Endothelial cell (in vitro differentiated cells): ENCODE data around the gene TRIM23. TPM values are rescaled to one million over a fixed set of nuclear protein-coding genes. Genes with fewer than 3 reads are reported as not detected.
A peak's percentile ranks its signal among the peaks of the same experiment; 100 is the strongest.

Experiments
- DNase-seq: peaks from one replicate; pipeline ENCODE4 v3.0.0; 2021; ENCODE audit warnings: low spot score
- H3K27ac Mint-ChIP-seq: one replicate; pipeline ENCODE4 v1.8.0; 2021; ENCODE audit warnings: mixed read lengths, inconsistent platforms; ENCODE audit not compliant: unreplicated experiment
- H3K27me3 Mint-ChIP-seq: one replicate; pipeline ENCODE4 v1.8.0; 2021; ENCODE audit warnings: mild to moderate bottlenecking, moderate library complexity, mixed read lengths, inconsistent platforms; ENCODE audit not compliant: unreplicated experiment
- H3K36me3 Mint-ChIP-seq: one replicate; pipeline ENCODE4 v1.8.0; 2021; ENCODE audit warnings: mild to moderate bottlenecking, low read depth, mixed read lengths, inconsistent platforms; ENCODE audit not compliant: unreplicated experiment
- H3K4me1 Mint-ChIP-seq: one replicate; pipeline ENCODE4 v1.8.0; 2021; ENCODE audit warnings: mild to moderate bottlenecking, mixed read lengths, inconsistent platforms; ENCODE audit not compliant: unreplicated experiment
- H3K4me3 Mint-ChIP-seq: one replicate; pipeline ENCODE4 v1.8.0; 2021; ENCODE audit warnings: mild to moderate bottlenecking, mixed read lengths, inconsistent platforms; ENCODE audit not compliant: unreplicated experiment
- H3K9me3 Mint-ChIP-seq: one replicate; pipeline ENCODE4 v1.8.0; 2021; ENCODE audit warnings: mixed read lengths, inconsistent platforms; ENCODE audit not compliant: unreplicated experiment
- total RNA-seq: library from RNA; stranded (reverse); fragmentation: NEBNext Ultra II Directional; extraction: Animal tissue kit (Norgen Biotek cat#: 25700); gene quantifications from one replicate; pipeline ENCODE4 v1.2.1, GENCODE V29; 2021; ENCODE audit not compliant: unreplicated experiment
- TF ChIP-seq, protein P1 (sequence below): fragments of 200-600 bp; sonication (generic); IDR thresholded peaks from one replicate; pipeline ENCODE4 v1.5.0; 2021; ENCODE audit warnings: antibody characterized with exemption; ENCODE audit not compliant: unreplicated experiment

Gene TRIM23
- total RNA-seq, 1 donor from 2014 or later, result 12.8 TPM

DNA sequence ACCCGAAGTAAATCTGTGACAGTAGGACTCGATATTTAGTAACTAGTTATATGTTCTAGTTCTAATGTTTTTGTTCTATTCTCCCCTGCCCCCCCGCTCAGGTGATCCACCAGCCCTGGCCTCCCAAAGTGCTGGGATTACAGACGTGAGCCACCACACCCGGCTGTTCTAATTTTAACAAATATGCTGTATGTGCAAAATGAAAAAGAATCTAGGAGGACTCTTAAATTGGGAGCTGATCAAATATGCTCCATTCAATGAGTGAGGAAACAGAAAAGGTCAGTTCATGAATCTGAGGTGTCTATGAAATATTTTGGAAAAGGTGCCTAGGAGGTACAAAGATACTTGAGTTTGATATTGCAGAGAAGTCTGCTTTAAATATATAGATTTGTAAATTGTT, 78.0 kb downstream of the TRIM23 start:
- Mint-ChIP-seq H3K4me3 (no peak overlapping the region), H3K36me3 (peaks cover 20% of the 10 kb centered on the region), H3K4me1 (peaks cover 24% of the 10 kb centered on the region), H3K27ac (peak overlapping the region; percentile 78), H3K27me3 (peaks cover 3% of the 10 kb centered on the region), H3K9me3 (no peaks in the 10 kb centered on the region)
- DNase-seq, result no peak
- TF ChIP-seq, protein P1, sequence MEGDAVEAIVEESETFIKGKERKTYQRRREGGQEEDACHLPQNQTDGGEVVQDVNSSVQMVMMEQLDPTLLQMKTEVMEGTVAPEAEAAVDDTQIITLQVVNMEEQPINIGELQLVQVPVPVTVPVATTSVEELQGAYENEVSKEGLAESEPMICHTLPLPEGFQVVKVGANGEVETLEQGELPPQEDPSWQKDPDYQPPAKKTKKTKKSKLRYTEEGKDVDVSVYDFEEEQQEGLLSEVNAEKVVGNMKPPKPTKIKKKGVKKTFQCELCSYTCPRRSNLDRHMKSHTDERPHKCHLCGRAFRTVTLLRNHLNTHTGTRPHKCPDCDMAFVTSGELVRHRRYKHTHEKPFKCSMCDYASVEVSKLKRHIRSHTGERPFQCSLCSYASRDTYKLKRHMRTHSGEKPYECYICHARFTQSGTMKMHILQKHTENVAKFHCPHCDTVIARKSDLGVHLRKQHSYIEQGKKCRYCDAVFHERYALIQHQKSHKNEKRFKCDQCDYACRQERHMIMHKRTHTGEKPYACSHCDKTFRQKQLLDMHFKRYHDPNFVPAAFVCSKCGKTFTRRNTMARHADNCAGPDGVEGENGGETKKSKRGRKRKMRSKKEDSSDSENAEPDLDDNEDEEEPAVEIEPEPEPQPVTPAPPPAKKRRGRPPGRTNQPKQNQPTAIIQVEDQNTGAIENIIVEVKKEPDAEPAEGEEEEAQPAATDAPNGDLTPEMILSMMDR, result no peak

DNA sequence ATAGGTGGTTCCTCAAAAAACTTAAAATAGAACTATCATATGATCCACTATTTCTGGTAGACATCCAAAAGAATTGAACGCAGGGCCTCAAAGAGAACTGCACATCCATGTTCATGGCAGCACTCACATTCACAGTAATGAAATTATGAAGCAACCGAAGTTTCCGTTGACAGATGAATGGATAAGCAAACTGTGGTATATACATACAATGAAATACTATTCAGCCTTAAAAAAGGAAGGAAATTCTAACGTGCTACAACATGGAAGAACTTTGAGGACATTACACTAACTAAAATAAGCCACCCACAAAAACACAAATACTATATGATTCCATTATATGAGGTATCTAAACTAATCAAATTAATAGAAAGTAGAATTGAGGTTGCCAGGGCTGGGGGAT, 79.7 kb downstream of the TRIM23 start:
- peaks cover 18% of the 10 kb centered on the region for H3K36me3 Mint-ChIP-seq
- H3K4me3 Mint-ChIP-seq, result peak overlapping the region; percentile 33
- no peak for DNase-seq
- H3K9me3 Mint-ChIP-seq, result no peaks in the 10 kb centered on the region
- TF ChIP-seq, protein P1, result no peak
- H3K27me3 Mint-ChIP-seq, result peaks cover 3% of the 10 kb centered on the region
- H3K27ac Mint-ChIP-seq, result no peak overlapping the region
- H3K4me1 Mint-ChIP-seq, result peaks cover 24% of the 10 kb centered on the region

DNA sequence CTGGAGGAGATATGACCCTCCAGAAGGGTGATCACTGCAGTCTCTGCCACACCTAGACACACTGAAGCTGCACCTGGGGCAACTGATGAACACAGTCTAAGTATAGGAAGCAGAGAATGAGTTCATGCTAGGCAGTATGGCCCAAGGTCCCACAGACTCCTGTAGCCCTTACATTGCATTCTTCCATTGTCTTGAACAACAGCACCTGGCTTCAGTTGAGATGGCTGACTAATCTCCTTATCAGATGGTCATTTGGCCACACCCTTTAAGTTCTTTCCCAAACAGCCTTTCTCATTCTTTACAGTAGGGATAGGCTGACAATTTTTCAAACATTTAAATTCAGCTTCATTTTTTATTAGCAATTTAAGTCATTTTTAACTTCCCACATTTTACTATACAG, 84.3 kb downstream of the TRIM23 start:
- peaks cover 4% of the 10 kb centered on the region for H3K36me3 Mint-ChIP-seq
- no peak overlapping the region for H3K27ac Mint-ChIP-seq
- H3K4me3 Mint-ChIP-seq, result no peak overlapping the region
- DNase-seq, result no peak
- TF ChIP-seq, protein P1, result no peak
- no peaks in the 10 kb centered on the region for H3K27me3 Mint-ChIP-seq
- peaks cover 3% of the 10 kb centered on the region for H3K4me1 Mint-ChIP-seq
- no peaks in the 10 kb centered on the region for H3K9me3 Mint-ChIP-seq

Other genes with a start within 250 kb of the TRIM23 start
- gene ADAMTS6, start 142.4 kb downstream of the TRIM23 start, total RNA-seq, result 16.7 TPM
- 28.9 TPM for gene CENPK, start 61.2 kb downstream of the TRIM23 start, total RNA-seq
- 44.9 TPM for gene PPWD1, start 61.0 kb downstream of the TRIM23 start, total RNA-seq
- 2.8 TPM for gene SHLD3, start 694 bp upstream of the TRIM23 start, total RNA-seq
- 20.3 TPM for gene TRAPPC13, start 694 bp upstream of the TRIM23 start, total RNA-seq
- gene SGTB, start 97.8 kb upstream of the TRIM23 start, total RNA-seq, result 8.3 TPM
- 45.8 TPM for gene NLN, start 97.9 kb upstream of the TRIM23 start, total RNA-seq